H9 (cell line): ENCODE data around the gene HIPK2. TPM values are rescaled to one million over a fixed set of nuclear protein-coding genes. Genes with fewer than 3 reads are reported as not detected.

Experiments used
- DNase-seq: peaks from one replicate; pipeline ENCODE4 v3.0.0-alpha.2; 2017
- H2AFZ ChIP-seq: one replicate; pipeline ENCODE4 v1.6.1; 2013; ENCODE audit warnings: mild to moderate bottlenecking, low read length, control low read depth, moderate library complexity
- H2AK5ac ChIP-seq: 2 replicates; pipeline ENCODE4 v1.6.1; 2013; ENCODE audit warnings: low read length, control low read depth, mixed read lengths; ENCODE audit not compliant: insufficient read length
- H2BK120ac ChIP-seq: one replicate; pipeline ENCODE4 v1.6.1; 2013; ENCODE audit warnings: low read depth, mild to moderate bottlenecking, low read length, control low read depth, inconsistent platforms; ENCODE audit not compliant: poor library complexity, severe bottlenecking
- H2BK12ac ChIP-seq: 2 replicates; pipeline ENCODE4 v1.6.1; 2013; ENCODE audit warnings: low read length, control low read depth, mixed read lengths, low read depth; ENCODE audit not compliant: insufficient read length
- H2BK15ac ChIP-seq: 2 replicates; pipeline ENCODE4 v1.6.1; 2013; ENCODE audit warnings: low read depth, low read length, control low read depth
- H2BK20ac ChIP-seq: one replicate; pipeline ENCODE4 v1.6.1; 2013; ENCODE audit warnings: low read depth, mild to moderate bottlenecking, low read length, control low read depth, inconsistent platforms; ENCODE audit not compliant: poor library complexity, severe bottlenecking
- H2BK5ac ChIP-seq: 2 replicates; pipeline ENCODE4 v1.6.1; 2013; ENCODE audit warnings: low read length, control low read depth, mixed read lengths; ENCODE audit not compliant: insufficient read length
- H3K14ac ChIP-seq: 2 replicates; pipeline ENCODE4 v1.6.1; 2013; ENCODE audit warnings: low read length, control low read depth; ENCODE audit not compliant: insufficient read depth
- H3K18ac ChIP-seq: 2 replicates; pipeline ENCODE4 v1.6.1; 2013; ENCODE audit warnings: low read depth, mild to moderate bottlenecking, mixed read lengths, low read length, control low read depth; ENCODE audit not compliant: insufficient read length
- H3K23ac ChIP-seq: 2 replicates; pipeline ENCODE4 v1.6.1; 2013; ENCODE audit warnings: low read length, control low read depth, mixed read lengths, low read depth; ENCODE audit not compliant: insufficient read length
- H3K23me2 ChIP-seq: 2 replicates; pipeline ENCODE4 v1.6.1; 2013; ENCODE audit warnings: low read depth, mild to moderate bottlenecking, mixed read lengths, low read length, control low read depth; ENCODE audit not compliant: insufficient read length, poor library complexity, severe bottlenecking
- H3K27ac ChIP-seq: 2 replicates; pipeline ENCODE4 v1.5.1; 2013; ENCODE audit warnings: low read length, control low read depth, mixed read lengths, low read depth; ENCODE audit not compliant: insufficient read length
- H3K27me3 ChIP-seq: 2 replicates; pipeline ENCODE4 v1.6.1; 2013; ENCODE audit warnings: low read length, control low read depth, inconsistent platforms; ENCODE audit not compliant: insufficient read depth
- H3K4ac ChIP-seq: 2 replicates; pipeline ENCODE4 v1.6.1; 2013; ENCODE audit warnings: low read depth, mild to moderate bottlenecking, control low read depth, inconsistent platforms, low read length, moderate library complexity
- H3K4me1 ChIP-seq: 2 replicates; pipeline ENCODE4 v1.6.1; 2013; ENCODE audit warnings: low read length, control low read depth, inconsistent platforms; ENCODE audit not compliant: insufficient read depth
- H3K4me2 ChIP-seq: 2 replicates; pipeline ENCODE4 v1.6.1; 2013; ENCODE audit warnings: low read length, control low read depth, mixed read lengths; ENCODE audit not compliant: insufficient read length, insufficient read depth
- H3K56ac ChIP-seq: 2 replicates; pipeline ENCODE4 v1.6.1; 2013; ENCODE audit warnings: low read depth, mild to moderate bottlenecking, mixed read lengths, low read length, control low read depth; ENCODE audit not compliant: insufficient read length
- H3K79me1 ChIP-seq: 2 replicates; pipeline ENCODE4 v1.6.1; 2013; ENCODE audit warnings: low read depth, mild to moderate bottlenecking, moderate library complexity, low read length, control low read depth, inconsistent platforms; ENCODE audit not compliant: insufficient read depth, poor library complexity, severe bottlenecking
- H3K79me2 ChIP-seq: 2 replicates; pipeline ENCODE4 v1.6.1; 2013; ENCODE audit warnings: low read length, control low read depth, inconsistent platforms; ENCODE audit not compliant: insufficient read depth
- H3K9ac ChIP-seq: 2 replicates; pipeline ENCODE4 v1.6.1; 2013; ENCODE audit warnings: low read length, control low read depth, mixed read lengths; ENCODE audit not compliant: insufficient read length; ENCODE audit errors: extremely low read depth
- H3K9me3 ChIP-seq: one replicate; pipeline ENCODE4 v1.6.1; 2013; ENCODE audit warnings: low read depth, low read length, inconsistent platforms; ENCODE audit not compliant: control insufficient read depth
- H3T11ph ChIP-seq: one replicate; pipeline ENCODE4 v1.6.1; 2013; ENCODE audit warnings: mild to moderate bottlenecking, low read length, control low read depth, inconsistent platforms
- H4K20me1 ChIP-seq: one replicate; pipeline ENCODE4 v1.6.1; 2013; ENCODE audit not compliant: control insufficient read depth, insufficient read length, insufficient read depth
- H4K5ac ChIP-seq: 2 replicates; pipeline ENCODE4 v1.6.1; 2013; ENCODE audit warnings: low read depth, mild to moderate bottlenecking, mixed read lengths, low read length, control low read depth; ENCODE audit not compliant: insufficient read length
- H4K8ac ChIP-seq: replicated peaks from 2 replicates; pipeline ENCODE4 v1.6.1; 2013; ENCODE audit warnings: low read length, control low read depth, mixed read lengths, low read depth; ENCODE audit not compliant: insufficient read length
- H4K91ac ChIP-seq: 2 replicates; pipeline ENCODE4 v1.6.1; 2013; ENCODE audit warnings: low read depth, mild to moderate bottlenecking, moderate library complexity, mixed read lengths, low read length, control low read depth; ENCODE audit not compliant: insufficient read length
- H3K27ac Mint-ChIP-seq, 3 experiments: 2 replicates in 2 of 3; 3 replicates in 1 of 3; pipeline ENCODE4 v1.8.0; 2020 to 2021; ENCODE audit warnings: mixed read lengths in 3 of 3, mild to moderate bottlenecking in 1 of 3, moderate library complexity in 1 of 3
- H3K27me3 Mint-ChIP-seq: 2 replicates; pipeline ENCODE4 v1.8.0; 2021; ENCODE audit warnings: low read depth, mild to moderate bottlenecking, moderate library complexity, mixed read lengths
- H3K36me3 Mint-ChIP-seq, 3 experiments: 2 replicates in 2 of 3; 3 replicates in 1 of 3; pipeline ENCODE4 v1.8.0; 2020 to 2021; ENCODE audit warnings: low read depth in 3 of 3, mixed read lengths in 3 of 3; ENCODE audit not compliant: insufficient read depth in 1 of 3
- H3K4me1 Mint-ChIP-seq, 2 experiments: 2 replicates each; pipeline ENCODE4 v1.8.0; 2020; ENCODE audit warnings: mixed read lengths in 2 of 2
- H3K4me3 Mint-ChIP-seq, 2 experiments: 2 replicates in 1 of 2; 3 replicates in 1 of 2; pipeline ENCODE4 v1.8.0; 2020 to 2021; ENCODE audit warnings: mild to moderate bottlenecking in 2 of 2, mixed read lengths in 2 of 2, moderate library complexity in 1 of 2
- H3K9me3 Mint-ChIP-seq, 2 experiments: 2 replicates in 1 of 2; 3 replicates in 1 of 2; pipeline ENCODE4 v1.8.0; 2020; ENCODE audit warnings: mild to moderate bottlenecking in 2 of 2, mixed read lengths in 2 of 2, moderate library complexity in 1 of 2
- CTCF ChIP-seq: fragments of 200-600 bp; sonication (generic); conservative IDR thresholded peaks from 3 replicates; pipeline ENCODE4 v1.8.0; 2021; ENCODE audit warnings: antibody characterized with exemption, mild to moderate bottlenecking
- WGBS: extraction: QIAGEN DNeasy Blood & Tissue Kit; methylation state at CpG from one replicate; pipeline ENCODE4 v1.1.7; 2013; ENCODE audit warnings: missing lambda C conversion rate, low lambda C conversion rate, mixed read lengths; ENCODE audit not compliant: insufficient read length; ENCODE audit errors: extremely low coverage; 5-methylcytosine and 5-hydroxymethylcytosine counted together
- total RNA-seq: library from RNA; stranded (reverse); gene quantifications from 2 replicates; pipeline ENCODE4 v1.2.1, GENCODE V29; 2021

Gene HIPK2
- total RNA-seq, 1 experiment from 2014 or later: 21.9 TPM

- Mint-ChIP-seq H3K9me3 (peaks cover 3 to 4% of the 10 kb centered on the region in 2 experiments; a peak in 4 of 5 replicates), H3K4me3 (peak overlapping the region; percentile 50 to 75; a peak in 1 of 5 replicates), H3K4me1 (peaks cover 8 to 13% of the 10 kb centered on the region in 2 experiments), H3K36me3 (peaks cover 0 to 4% (median 2%) of the 10 kb centered on the region in 3 experiments; a peak in 4 of 7 replicates), H3K27ac (no peak overlapping the region), H3K27me3 (peaks cover 76% of the 10 kb centered on the region)
- Histone ChIP-seq H3K23me2 (peaks cover 5% of the 10 kb centered on the region), H2BK5ac (no peak overlapping the region), H3K4me2 (no peak overlapping the region), H4K20me1 (no peaks in the 10 kb centered on the region), H3K79me1 (no peaks in the 10 kb centered on the region), H4K8ac (no peak overlapping the region), H2AK5ac (no peak overlapping the region), H2BK15ac (no peak overlapping the region), H3K27me3 (peaks cover 26% of the 10 kb centered on the region; the same call in 1 of the 2 replicates), H2BK120ac (no peak overlapping the region), H2BK20ac (no peak overlapping the region), H3K9ac (no peak overlapping the region), H2BK12ac (no peak overlapping the region), H3K18ac (no peak overlapping the region), H3K14ac (no peak overlapping the region), H2AFZ (no peak overlapping the region), H3K56ac (no peak overlapping the region), H3K9me3 (no peaks in the 10 kb centered on the region), H3K4ac (no peak overlapping the region), H3K23ac (no peak overlapping the region), H3K79me2 (no peaks in the 10 kb centered on the region), H4K91ac (no peak overlapping the region), H3T11ph (no peak overlapping the region), H3K4me1 (no peaks in the 10 kb centered on the region; the same call in none of the 2 replicates), H3K27ac (no peak overlapping the region), H4K5ac (no peak overlapping the region)
- no peak for DNase-seq
- no peak for TF ChIP-seq CTCF
- no CpG with 5 or more reads among the region's 10 CpGs for WGBS
Measured at GRCh38 chr7:139525239-139525638, 252.6 kb downstream of the HIPK2 start.
